ENCODE data around the gene MPP4.

Gene MPP4, protein sequence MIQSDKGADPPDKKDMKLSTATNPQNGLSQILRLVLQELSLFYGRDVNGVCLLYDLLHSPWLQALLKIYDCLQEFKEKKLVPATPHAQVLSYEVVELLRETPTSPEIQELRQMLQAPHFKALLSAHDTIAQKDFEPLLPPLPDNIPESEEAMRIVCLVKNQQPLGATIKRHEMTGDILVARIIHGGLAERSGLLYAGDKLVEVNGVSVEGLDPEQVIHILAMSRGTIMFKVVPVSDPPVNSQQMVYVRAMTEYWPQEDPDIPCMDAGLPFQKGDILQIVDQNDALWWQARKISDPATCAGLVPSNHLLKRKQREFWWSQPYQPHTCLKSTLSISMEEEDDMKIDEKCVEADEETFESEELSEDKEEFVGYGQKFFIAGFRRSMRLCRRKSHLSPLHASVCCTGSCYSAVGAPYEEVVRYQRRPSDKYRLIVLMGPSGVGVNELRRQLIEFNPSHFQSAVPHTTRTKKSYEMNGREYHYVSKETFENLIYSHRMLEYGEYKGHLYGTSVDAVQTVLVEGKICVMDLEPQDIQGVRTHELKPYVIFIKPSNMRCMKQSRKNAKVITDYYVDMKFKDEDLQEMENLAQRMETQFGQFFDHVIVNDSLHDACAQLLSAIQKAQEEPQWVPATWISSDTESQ

DNA sequence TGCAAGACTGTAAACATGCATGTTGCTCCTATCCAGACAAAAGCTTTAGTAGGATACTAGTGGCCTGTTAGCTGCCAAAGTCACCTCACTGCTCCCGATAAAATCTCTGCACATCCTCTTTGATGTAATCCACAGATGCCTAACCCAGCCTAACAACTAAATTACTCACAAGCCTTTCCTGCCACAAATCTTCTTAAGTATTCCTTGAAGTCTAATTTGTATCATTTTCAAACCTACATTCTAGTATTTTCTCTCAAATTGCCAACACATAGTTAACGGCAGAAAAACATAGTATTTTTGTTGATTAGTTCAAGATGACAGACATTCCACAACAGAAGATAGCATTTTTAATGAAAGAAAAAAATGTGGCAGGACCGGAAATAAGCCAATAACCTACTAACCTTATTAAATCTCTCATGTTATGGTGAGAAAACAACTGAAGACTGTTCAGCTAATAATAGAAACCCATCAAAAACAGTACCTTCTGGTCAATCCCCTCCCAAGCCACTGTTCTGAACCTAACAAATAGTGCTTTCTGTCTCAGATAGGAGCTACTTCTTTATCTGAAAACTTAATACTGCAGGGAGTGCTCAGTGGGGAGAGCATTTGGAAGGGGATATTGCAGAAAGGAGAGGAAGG is at the start of gene MPP4:
Gene MPP4 (minus strand): TSS at position 57 of the 639 bp plus-strand sequence. CDS start 4,690 bp downstream, outside the sequence.
- no peak for DNase-seq (ENCODE audit: low read depth)

DNA sequence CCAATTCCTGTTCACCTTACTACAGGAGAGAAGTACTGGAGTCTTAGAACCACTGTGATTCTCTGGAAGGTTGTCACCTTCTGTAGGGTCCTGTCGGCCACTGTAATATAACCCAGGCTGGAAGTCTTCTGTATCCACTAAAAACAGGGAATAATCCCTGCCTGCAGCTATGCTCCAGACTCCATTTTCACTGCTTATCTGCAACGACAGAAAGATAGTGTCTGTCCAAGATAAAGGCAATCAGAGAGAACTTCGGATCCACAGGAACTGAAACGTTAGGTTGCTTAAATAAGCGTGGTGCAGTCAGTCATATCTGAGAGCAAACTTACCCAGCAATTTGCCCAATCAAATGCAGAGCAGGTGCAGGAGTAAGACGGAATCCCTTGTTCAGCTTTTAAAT is 48.1 kb upstream of the MPP4 start:
- no peak for DNase-seq (ENCODE audit: low read depth)

DNA sequence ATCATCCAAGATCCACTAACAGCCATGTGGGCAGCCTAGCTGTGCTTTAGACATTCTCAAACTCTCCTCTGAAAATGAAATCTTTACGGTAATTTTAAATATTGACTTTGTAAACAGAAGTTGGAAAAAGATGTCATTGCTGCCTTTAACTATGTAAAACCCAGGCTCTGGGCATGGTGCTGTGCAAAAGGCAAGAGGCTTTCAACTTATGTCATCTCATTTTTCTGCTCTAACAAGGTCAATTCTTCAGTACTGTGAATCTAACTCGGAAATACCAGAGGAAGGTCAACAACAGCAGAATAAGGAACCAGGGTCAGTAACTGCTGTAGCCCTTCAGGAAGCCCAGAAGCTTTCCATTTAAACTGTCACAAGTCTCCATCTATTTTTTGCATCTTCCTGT is 37.0 kb upstream of the MPP4 start:
- DNase-seq (ENCODE audit: low read depth) = no peak

DNA sequence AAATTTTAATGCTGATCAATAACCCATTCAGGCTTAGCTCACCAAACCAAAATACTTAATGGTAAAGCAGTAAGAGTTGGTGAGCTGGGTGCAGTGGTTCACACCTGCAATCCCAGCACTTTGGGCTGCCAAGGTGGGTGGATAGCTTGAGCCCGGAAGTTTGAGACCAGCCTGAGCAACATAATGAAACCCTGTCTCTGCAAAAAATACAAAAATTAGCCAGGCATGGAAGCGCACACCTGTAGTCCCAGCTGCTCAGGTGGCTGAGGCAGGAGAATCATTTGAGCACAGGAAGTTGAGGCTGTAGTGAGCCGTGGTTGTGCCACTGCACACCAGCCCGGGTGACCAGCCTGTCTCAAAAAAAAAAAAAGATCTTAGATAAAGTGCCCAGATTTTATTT is 35.7 kb upstream of the MPP4 start:
- DNase-seq (ENCODE audit: low read depth) = no peak

DNA sequence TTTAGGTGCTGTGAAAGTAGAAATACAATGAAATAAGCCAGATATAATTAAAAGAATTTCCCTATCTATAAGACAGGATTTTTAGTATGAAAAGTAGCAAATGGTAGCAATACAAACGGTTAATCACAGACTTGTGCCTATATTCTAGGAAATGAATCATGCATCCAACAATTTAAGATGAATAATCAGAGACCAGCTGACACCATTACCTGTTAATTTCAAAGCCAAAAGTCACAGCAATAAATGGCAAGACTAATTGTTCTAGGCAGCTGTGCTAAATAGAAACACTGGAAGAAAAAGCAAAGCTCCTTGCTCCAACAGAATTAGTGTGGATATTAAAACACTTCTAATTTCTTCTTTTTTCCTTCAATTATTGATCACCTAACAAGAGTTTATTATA is 35.1 kb upstream of the MPP4 start:
- DNase-seq (ENCODE audit: low read depth) = no peak

DNA sequence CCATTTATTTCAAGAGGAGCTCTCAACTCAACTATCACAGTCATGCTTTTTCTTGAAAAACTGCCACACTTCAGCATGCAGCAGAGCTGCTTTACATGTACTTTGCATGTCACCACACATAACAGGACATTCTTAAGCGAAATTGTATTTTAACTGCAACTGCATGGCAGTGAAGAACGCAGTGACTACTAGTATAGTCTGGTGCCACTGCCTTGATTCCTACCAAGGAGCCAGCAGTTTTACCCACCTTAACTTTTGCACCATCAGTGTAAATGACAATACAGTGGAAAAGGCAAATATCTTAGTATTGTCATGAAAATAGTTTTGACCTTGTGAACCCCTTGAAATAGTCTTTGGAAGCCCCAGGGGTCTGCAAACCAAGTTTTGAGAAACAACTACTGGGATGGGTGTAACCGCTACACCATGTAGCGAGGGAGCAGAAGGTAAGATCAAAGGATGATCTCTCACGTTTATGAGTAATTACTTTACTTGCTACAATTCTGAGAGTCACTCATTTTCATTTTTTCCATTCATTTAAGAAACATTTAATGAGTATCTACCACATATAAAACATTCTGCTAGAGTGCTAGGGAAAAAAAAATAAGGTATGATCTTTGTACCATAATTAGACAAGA is 32.3 kb upstream of the MPP4 start:
- no peak for DNase-seq (ENCODE audit: low read depth)

DNA sequence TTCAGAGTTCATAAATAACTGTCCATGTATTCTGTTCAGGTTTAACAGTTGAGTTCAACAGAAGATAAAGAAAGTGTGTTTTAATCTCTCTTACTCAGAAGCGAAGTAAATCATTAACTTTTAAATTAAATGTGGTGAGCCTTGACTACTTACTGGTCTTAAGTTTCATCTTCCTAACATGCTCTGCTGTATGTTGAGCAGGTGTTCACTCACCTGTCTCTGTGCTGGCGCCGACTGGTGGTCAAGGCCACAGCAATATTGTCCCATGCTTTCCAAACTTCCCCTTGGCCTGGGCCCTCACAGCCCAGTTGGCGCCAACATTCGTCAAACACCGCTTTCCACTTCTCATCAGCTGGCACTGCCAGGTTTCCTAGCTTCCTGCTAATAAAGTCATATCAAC is 17.0 kb upstream of the MPP4 start:
- DNase-seq (ENCODE audit: low read depth) = no peak

DNA sequence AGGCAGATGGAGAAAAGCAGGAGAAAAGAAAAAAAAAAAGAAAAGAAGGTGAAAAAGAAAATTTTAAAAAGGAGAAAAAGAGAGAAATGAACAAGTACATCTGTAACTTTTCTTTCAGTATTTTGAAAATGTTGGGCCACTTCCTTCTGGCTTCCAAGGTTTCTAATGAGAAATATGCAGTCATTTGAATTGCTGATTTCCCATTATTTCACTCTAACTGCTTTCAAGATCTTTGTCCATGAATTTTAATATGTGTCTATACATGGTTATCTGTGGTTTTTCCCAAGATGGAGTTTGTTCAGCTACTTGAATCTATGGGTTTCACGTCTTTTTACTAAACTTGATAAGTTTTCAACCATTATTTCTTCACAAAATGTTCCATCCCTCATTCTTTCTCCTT is 14.3 kb upstream of the MPP4 start:
- no peak for DNase-seq (ENCODE audit: low read depth)

DNA sequence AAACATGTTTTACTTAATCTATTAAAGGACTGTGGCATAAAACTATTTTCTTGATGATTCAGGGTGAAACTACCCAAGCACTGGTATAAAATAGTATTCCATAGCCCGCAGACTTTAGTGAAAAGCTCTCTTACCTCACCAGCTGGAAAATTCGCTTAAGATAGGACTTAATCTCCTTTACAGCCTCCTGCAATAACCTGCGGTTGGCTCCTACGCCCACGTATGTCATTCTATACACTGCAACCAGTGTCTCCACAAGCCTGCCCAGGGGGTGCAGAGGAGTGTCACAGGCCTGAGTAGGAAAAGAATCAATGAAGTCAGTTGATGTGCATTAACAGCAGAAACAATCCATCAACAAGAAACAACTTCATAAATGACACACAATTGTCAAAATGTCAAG is 11.3 kb upstream of the MPP4 start:
- no peak for DNase-seq (ENCODE audit: low read depth)

DNA sequence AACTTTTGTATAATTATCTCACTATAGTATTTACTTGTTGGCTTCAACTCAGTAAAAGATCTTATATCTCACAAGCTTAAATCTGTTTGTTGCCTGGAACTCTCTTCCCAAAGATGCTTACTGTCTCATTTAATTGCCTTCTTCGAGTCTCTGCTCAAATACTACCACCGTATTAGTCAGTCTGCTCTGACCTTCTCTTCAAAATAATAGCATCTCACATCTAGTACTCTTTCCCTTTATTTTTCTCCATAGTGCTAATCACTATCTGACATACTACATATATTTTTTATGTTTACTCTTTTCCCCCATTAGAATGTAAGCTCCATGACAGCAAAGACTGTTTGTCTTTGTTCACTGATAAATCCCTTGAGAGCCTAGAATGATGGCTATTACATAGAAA is 10.6 kb upstream of the MPP4 start:
- no peak for DNase-seq (ENCODE audit: low read depth)

DNA sequence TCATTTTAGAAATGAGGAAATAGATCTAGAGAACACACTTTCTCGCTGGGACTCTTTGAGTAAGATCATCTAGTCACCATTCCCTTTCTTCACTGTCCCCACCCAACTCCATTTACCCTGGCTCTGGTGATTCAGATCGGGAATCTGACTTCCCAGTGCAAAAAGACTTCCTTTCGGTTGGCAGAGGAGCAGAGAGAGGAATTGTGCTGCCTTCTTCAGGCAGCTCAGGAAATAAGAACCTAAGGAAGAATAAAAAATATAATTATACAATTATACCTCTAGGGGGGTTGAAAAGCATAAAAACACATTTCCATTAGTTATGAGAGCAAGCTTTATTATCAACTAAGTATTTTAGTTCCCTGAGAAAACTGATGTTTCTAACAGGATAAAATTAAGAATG is 9.3 kb upstream of the MPP4 start:
- DNase-seq (ENCODE audit: low read depth) = no peak

DNA sequence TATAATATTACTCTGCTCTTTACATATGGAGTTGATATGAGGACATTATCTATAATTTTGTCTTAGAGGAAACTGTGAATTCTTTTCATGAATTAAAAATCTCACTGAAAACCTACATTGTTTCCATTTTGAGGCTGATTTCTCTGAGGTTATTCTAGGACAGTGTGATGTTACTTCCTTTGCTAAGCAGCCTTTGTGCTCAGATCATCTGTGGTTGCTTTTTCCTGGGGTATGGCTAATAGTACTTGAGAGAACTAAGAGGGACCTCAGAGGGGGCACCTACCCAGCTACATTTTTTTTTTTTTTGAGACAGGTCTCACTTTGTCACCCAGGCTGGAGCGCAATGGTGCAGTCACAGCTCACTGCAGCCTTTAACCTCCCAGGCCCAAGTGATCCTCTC is 8.7 kb upstream of the MPP4 start:
- DNase-seq (ENCODE audit: low read depth) = no peak

DNA sequence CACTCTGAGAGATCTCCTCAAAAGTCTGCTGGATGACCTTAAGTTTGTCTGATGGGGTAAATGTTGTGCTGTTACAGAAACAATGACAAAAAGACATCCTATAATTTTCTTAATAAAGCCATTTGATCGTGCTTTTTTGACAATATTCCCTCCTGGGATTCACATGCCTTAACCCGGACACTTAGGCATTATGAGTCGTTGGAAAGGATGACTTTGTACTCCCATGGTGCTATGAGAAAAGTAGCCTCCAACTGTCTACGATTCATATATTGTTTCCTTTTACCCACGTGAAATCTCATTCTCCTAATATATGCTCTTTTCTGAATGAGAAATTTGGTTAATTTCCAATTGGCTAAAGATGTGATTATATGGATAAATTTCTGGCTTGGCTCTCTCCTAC is 6.1 kb upstream of the MPP4 start:
- DNase-seq (ENCODE audit: low read depth) = no peak

DNA sequence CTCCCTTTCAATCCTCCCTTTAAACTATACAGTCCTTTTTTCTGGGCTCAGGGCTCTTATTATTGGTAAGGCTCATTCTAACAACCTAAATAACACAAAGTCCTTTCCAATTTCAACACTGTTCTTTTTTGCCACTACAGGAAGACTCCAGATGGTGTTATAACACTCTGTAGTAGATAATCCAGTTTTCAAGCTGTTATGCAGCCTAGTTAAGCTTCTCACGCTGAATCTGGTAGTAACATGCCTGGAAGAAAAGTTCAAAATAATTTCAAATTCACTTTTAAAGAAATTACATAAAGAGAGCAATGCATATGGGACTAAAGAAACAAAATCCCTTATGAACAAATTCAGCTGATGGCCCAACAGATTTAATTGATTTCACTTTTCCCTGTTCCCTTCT is 3.2 kb upstream of the MPP4 start:
- DNase-seq (ENCODE audit: low read depth) = no peak

DNA sequence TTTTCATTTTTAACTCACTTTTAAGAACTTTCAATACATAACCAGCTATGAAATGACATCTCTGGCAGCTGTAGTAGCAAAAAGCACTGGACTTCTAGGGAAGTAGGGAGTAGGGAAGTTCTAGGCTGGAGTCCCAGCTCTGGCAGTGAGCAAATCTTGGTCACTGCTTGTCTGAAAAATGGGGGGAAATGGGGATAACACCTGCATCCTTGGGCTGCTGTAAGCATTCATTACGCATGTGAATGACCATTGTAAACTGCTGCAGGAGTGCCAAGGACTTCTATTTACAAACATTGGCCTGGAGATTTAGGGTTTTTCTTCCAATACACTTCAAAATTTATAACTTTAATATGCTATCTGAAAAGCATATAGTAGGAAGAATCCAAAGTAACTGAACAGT is 972 bp upstream of the MPP4 start:
- no peak for DNase-seq (ENCODE audit: low read depth)

DNA sequence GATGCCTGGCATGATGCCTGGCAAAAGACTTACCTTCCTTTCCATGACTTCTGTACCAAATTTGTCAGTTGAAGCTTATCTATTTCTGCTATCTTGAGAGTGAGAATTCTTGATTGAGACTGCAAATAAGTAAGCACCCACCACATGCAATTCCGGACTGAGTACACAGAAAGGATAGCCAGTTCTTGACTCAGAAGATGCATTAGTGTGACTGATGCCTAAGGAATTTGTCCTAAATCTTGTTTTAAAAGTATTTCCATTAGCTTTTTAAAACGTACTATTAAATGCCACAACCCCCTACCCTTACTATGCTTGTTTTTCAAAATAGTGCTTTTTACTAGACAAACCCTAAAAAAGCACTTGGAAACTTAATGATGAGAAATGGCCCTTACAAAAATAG is 545 bp downstream of the MPP4 start:
- DNase-seq (ENCODE audit: low read depth) = no peak

DNA sequence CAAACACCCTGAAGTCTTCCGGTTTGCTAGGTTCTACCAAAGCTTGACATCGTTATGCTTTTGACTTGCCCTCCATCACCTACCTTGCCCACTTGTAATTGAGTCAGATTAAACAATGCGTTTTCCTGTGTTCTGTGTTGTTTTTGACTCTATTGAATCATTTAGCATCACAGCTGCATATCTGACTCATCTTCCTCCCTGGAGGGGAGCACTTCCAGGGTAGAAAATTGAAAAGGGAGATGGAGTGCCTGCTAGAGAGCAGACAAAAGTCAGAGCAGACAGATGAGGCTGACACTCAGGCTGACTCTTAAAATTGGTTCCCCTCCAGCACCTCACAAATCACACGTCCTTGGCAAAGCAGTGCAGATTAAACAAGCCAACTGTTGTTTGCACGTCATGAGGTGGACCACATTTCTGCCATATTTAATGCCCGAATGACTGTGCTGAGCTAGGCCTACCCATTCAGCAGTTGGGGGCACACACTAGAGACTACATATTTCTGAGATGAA is 2.2 kb downstream of the MPP4 start:
- DNase-seq (ENCODE audit: low read depth) = no peak

DNA sequence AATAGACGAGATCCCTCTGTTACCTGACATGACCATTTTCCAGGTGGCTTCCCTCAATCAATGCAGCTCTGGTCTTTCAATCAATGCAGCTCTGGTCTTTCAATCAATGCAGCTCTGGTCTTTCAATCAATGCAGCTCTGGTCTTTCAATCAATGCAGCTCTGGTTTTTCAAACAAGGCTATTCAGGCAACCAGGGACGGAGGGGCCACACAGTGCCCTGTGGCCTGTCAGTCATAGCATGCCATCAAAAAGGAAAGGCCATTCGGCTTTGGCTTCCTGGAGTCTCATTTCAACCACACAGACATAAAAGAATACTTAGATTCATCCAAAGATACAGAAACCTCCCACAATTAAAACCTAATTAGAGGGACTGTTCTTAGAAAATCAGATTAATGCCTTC is 13.3 kb downstream of the MPP4 start:
- DNase-seq (ENCODE audit: low read depth) = no peak

DNA sequence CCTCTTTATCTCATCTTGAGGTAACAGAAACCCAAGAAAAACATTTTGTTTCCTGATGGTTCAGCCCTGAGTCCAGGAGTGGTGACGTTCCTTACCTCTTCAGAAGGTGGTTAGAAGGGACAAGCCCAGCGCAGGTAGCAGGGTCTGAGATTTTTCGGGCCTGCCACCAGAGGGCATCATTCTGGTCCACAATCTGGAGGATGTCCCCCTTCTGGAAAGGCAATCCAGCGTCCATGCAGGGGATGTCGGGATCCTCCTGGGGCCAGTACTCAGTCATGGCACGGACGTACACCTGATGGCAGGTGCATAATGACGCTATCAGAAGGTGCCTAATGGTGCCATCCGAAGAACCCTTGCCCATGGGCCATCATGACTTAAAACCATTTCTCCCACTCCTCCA is 17.7 kb downstream of the MPP4 start:
- DNase-seq (ENCODE audit: low read depth) = no peak

DNA sequence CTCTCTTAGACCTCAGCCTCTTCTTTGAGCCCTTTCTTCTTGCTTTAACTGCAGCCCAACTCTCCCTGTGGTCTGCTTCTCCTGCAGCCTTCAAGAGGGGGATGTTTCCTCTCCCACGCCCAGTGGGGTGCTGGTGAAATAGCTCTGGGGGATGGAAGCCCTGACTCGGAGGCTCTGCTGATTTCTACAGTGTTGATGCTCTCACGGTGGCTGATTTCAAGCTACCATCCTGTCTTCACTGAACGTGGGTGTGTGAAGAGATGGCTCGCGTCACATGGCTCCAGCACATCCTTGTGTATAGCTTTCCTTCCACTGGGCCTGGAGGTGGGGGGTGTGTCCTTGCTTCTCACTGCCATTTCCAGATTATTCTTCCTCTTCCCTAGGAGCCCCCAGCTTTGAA is 20.0 kb downstream of the MPP4 start:
- no peak for DNase-seq (ENCODE audit: low read depth)

DNA sequence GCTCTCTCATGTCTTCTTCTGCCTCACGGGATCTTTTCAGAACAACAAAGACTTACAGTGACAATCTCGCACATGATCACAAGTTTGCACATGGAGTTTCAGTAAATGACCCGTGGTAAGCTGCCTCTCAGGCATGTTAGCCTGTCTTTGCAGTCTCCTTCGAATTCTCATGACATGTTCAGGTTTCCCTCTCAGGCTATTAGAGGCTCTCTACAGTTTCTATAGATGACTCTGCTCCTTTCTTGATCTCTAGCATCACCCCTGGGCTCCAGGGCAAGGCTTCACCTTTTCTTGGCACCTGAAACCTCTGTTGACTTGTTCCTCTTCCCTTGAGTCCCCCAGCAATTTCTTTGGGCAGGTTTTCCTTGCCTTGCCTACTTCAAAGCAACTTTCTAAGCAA is 23.0 kb downstream of the MPP4 start:
- no peak for DNase-seq (ENCODE audit: low read depth)

DNA sequence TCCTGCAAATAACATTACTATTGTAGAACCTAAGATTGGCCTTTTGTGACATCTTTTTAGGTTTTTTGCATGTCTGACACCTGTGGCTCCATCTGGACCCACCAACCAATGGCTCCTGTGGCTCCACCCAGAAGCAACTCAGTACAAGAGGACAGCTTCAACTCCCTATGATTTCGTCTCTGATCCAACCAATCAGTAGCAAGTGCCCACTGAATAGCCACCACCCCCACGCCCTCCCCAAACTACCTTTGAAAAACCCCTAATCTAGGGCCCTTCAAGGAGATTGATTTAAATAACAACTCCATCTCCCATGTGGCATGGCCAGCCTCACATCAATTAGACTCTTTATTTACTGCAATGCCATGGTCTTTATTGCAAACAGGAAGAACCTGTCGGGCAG is 23.6 kb downstream of the MPP4 start:
- DNase-seq (ENCODE audit: low read depth) = no peak

DNA sequence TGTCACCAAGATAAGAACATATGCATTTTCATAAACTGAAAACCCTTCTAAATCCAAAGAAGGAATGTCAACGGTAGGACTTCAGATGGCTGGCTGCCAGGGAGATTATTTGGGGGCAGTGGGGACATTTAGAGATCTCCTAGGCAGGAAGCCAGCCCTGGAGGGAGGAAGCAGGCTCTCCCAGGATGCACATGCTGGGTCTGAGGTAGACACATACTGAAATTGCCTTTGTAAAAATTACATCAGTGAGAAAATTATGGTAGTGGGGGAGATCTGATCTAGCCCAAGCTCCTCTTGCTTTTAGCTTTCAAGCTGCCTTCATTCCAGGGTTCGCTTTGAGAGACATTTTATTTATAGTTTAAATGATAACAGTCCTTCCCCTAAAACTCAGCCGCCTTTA is 24.1 kb downstream of the MPP4 start:
- no peak for DNase-seq (ENCODE audit: low read depth)
